Measurements from ENCODE around the gene DDX1. TPM values are rescaled to one million over a fixed set of nuclear protein-coding genes. Genes with fewer than 3 reads are reported as not detected.

DDX1 gene
- total and polyA plus RNA-seq, 2 donors (not counting 1 experiment from before 2014, with no cell fraction given), result 13.2 to 52.6 TPM

DNA sequence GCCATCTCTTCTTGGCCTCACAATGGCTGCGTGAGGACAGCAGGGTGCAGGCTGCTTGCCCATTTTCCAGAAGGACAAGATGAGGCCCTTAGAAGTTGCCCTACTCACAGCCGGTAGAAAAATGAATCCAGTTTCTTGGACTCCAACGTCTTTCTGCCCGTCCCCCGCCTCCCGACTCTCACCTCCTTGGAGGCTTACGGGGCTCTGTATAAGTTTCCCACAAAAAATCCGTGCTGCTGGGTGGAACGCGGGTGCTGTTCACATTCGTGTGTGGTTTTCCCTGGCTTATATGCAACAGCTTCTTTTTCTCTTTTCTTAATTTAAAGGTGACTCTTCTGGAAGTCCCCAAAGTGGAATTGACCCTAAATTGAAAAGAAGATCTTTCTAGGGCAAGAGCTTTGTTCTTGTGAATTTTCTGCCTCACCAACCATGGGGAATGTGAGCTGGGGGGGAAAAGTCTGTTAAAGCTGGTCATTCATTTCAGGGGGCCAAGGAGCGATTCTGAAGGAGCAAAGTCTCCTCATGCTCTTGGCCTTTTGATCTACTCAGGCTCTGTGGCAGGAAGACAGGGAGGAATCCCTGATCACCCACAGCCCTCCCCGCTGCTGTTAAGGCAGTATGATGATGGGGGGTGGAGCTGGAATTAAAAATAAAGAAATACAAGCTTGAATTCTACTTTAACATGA, 51.3 kb downstream of the DDX1 start:
- H3K9me3 Mint-ChIP-seq (ENCODE audit: insufficient read depth), result peaks cover 6% of the 10 kb centered on the region
- no peak for TF ChIP-seq EZH2 (IDR thresholded peaks at IDR 0.05; ENCODE audit: borderline replicate concordance, insufficient read depth, low read depth, low read length, poor library complexity, severe bottlenecking)
- TF ChIP-seq, protein P1, sequence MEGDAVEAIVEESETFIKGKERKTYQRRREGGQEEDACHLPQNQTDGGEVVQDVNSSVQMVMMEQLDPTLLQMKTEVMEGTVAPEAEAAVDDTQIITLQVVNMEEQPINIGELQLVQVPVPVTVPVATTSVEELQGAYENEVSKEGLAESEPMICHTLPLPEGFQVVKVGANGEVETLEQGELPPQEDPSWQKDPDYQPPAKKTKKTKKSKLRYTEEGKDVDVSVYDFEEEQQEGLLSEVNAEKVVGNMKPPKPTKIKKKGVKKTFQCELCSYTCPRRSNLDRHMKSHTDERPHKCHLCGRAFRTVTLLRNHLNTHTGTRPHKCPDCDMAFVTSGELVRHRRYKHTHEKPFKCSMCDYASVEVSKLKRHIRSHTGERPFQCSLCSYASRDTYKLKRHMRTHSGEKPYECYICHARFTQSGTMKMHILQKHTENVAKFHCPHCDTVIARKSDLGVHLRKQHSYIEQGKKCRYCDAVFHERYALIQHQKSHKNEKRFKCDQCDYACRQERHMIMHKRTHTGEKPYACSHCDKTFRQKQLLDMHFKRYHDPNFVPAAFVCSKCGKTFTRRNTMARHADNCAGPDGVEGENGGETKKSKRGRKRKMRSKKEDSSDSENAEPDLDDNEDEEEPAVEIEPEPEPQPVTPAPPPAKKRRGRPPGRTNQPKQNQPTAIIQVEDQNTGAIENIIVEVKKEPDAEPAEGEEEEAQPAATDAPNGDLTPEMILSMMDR (IDR thresholded peaks at IDR 0.05), result no peak
- Histone ChIP-seq H3K79me2 (ENCODE audit: control insufficient read depth, insufficient read depth, low read length) (no peaks in the 10 kb centered on the region), H3K4me1 (ENCODE audit: control insufficient read depth in 2 of 2, insufficient read depth in 2 of 2, low read length in 2 of 2) (no peaks in the 10 kb centered on the region), H3K4me2 (replicated peaks; ENCODE audit: low read depth, low read length, poor library complexity, severe bottlenecking) (no peak overlapping the region), H3K27ac (ENCODE audit: low read length in 2 of 2) (no peak overlapping the region), H3K36me3 (replicated peaks in 1 of 2; ENCODE audit: control extremely low read depth in 1 of 2, control insufficient read depth in 1 of 2, extremely low read depth in 1 of 2, insufficient read depth in 2 of 2, low read length in 1 of 2) (peaks cover 0 to 5% of the 10 kb centered on the region in 2 experiments), H4K20me1 (ENCODE audit: control insufficient read depth, insufficient read depth, low read length, poor library complexity, severe bottlenecking) (no peaks in the 10 kb centered on the region), H3K27me3 (replicated peaks in 1 of 4; ENCODE audit: control extremely low read depth in 1 of 4, control insufficient read depth in 3 of 4, insufficient read depth in 4 of 4, low read length in 3 of 4) (no peaks in the 10 kb centered on the region), H3K9me3 (ENCODE audit: control extremely low read depth in 1 of 3, control insufficient read depth in 2 of 3, insufficient read depth in 1 of 3, low read length in 2 of 3) (peaks cover 0 to 4% (median 0%) of the 10 kb centered on the region in 3 donors), H3K9ac (ENCODE audit: low read length) (no peak overlapping the region), H3K4me3 (ENCODE audit: control extremely low read depth in 1 of 5, extremely low read depth in 1 of 5, insufficient read depth in 1 of 5, low read depth in 2 of 5, low read length in 4 of 5) (no peak overlapping the region), H2AFZ (ENCODE audit: insufficient read depth, low read depth, low read length, poor library complexity, severe bottlenecking) (no peak overlapping the region)
- intact Hi-C loops (cut with micrococcal nuclease), result no loop called here
- 91% methylated on average over 12 of the region's 13 CpGs for WGBS (ENCODE audit: insufficient coverage)
- CTCF ChIA-PET, result interaction anchor here (1.1 to 1.3 kb wide), 2 partner anchors 12 to 1113 kb away, joined by 3 to 4 read pairs; no protein-coding TSS in a partner anchor
- H3K4me1 Mint-ChIP-seq, result peaks cover 1% of the 10 kb centered on the region
- POLR2A ChIA-PET, result no interaction called here
- no peak overlapping the region for H3K27ac Mint-ChIP-seq
- H3K27me3 Mint-ChIP-seq, result peaks cover 5% of the 10 kb centered on the region
- ATAC-seq (ENCODE audit: low read depth) (no peak), DNase-seq (no peak)
- no peak overlapping the region for H3K4me3 Mint-ChIP-seq

DNA sequence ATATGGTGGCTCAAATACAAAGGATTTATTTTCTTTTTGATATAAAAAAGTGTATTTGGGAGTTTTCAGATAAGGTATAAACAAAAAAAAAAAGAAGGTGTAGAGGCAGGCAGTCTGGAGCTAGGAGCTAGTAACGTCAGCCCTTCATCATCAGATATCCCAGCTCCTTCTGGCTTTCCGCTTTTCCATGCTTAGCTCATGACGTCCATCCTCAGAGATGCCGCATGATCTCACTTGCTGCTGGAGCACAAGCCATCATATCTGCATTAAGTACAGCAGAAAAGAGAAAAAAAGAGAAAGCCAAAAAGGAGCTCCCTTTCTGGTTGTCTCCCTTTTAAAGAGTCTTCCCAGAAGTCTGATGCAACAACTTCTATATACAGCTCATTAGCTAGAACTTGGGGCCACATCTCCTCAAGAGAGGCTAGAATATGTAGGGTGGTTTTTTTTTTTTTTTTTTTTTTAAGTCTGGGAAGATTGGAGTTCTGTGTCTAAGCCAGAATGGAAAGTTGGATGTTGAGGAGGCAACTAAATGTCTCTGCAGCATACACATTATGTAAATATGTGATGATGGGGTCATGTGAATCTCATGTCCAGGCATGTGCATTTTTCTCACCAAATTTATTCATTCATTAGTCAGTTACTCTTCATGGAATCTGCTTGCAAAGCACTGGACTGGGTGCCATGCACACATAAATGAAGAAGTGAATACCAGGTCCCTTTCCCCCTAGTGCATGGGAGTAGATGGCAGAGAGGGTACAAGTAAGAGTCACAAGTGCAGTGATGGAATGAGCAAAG, 52.3 kb downstream of the DDX1 start:
- Histone ChIP-seq H3K79me2 (ENCODE audit: control insufficient read depth, insufficient read depth, low read length) (no peaks in the 10 kb centered on the region), H3K4me2 (replicated peaks; ENCODE audit: low read depth, low read length, poor library complexity, severe bottlenecking) (no peak overlapping the region), H3K36me3 (replicated peaks in 1 of 2; ENCODE audit: control extremely low read depth in 1 of 2, control insufficient read depth in 1 of 2, extremely low read depth in 1 of 2, insufficient read depth in 2 of 2, low read length in 1 of 2) (peaks cover 0 to 5% of the 10 kb centered on the region in 2 experiments), H2AFZ (ENCODE audit: insufficient read depth, low read depth, low read length, poor library complexity, severe bottlenecking) (no peak overlapping the region), H3K27ac (ENCODE audit: low read length in 2 of 2) (no peak overlapping the region), H3K9ac (ENCODE audit: low read length) (no peak overlapping the region), H3K9me3 (ENCODE audit: control extremely low read depth in 1 of 3, control insufficient read depth in 2 of 3, insufficient read depth in 1 of 3, low read length in 2 of 3) (peaks cover 0 to 5% (median 0%) of the 10 kb centered on the region in 3 donors), H4K20me1 (ENCODE audit: control insufficient read depth, insufficient read depth, low read length, poor library complexity, severe bottlenecking) (no peaks in the 10 kb centered on the region), H3K27me3 (replicated peaks in 1 of 4; ENCODE audit: control extremely low read depth in 1 of 4, control insufficient read depth in 3 of 4, insufficient read depth in 4 of 4, low read length in 3 of 4) (no peaks in the 10 kb centered on the region), H3K4me1 (ENCODE audit: control insufficient read depth in 2 of 2, insufficient read depth in 2 of 2, low read length in 2 of 2) (no peaks in the 10 kb centered on the region), H3K4me3 (ENCODE audit: control extremely low read depth in 1 of 5, extremely low read depth in 1 of 5, insufficient read depth in 1 of 5, low read depth in 2 of 5, low read length in 4 of 5) (no peak overlapping the region)
- no peak for DNase-seq
- ChIA-PET POLR2A (no interaction called here), CTCF (no interaction called here)
- intact Hi-C loops (cut with micrococcal nuclease), result no loop called here
- Mint-ChIP-seq H3K27ac (no peak overlapping the region), H3K9me3 (ENCODE audit: insufficient read depth) (peaks cover 6% of the 10 kb centered on the region), H3K4me3 (no peak overlapping the region), H3K4me1 (peaks cover 1% of the 10 kb centered on the region), H3K27me3 (peaks cover 9% of the 10 kb centered on the region)
- WGBS (ENCODE audit: insufficient coverage), result 100% methylated on average over 2 of the region's 4 CpGs
- ATAC-seq (ENCODE audit: low read depth), result no peak
- TF ChIP-seq EZH2 (IDR thresholded peaks at IDR 0.05; ENCODE audit: borderline replicate concordance, insufficient read depth, low read depth, low read length, poor library complexity, severe bottlenecking), result no peak
- TF ChIP-seq, protein P1 (IDR thresholded peaks at IDR 0.05), result no peak
